ENCODE data around the gene ZFP42.
"Not testable (repeated sequence)": the region's sequence is repeated elsewhere in the genome, so short reads cannot be mapped to it uniquely, and the experiment has no call there.

ZFP42 gene

DNA sequence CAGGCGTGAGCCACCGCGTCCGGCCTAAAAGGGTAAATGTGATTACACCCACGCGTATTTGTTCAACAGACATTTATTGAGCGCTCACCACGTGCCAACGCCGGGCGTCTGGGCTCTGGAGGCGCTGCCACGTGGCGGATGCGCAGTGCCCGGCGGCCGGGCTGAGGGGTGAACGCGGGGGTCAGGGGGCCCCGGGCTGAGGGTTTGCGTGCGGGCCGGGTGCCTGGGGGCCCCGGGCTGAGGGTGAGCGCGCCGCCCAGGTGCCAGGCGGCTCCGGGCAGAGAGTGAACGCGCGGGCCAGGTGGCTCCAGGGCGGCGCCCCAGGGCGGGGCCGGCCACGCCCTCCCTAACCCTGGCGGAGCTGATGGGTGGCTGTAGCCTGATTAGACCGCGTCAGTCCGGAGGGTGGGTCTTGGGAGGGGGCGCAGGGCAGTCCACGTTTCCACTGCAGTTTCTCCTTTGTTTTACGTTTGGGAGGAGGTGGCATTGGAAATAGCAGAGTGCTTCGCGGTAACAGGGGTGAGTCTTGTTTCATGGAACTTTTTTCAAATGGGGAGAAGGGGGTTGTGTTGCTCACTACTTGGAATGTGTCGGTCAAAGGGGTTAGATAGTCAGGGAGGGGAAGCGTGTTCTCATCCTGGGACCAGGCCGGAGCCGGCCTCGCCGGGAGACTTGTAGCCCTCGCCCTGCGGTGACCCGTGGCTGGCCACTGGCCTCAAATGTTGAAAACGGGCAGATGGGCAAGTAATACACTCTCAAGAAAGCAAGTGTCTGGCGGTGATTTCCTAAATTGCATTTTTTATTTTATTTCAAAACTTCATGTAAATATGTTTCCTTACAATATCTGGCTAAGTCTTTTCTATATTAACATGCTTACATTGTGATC is at the start of gene ZFP42:
TSS of gene ZFP42 (plus strand) at position 450 of the 886 bp plus-strand sequence. CDS start 7,037 bp downstream, outside the sequence.
- DNase-seq (ENCODE audit: low read depth in 2 of 2), result no peak

DNA sequence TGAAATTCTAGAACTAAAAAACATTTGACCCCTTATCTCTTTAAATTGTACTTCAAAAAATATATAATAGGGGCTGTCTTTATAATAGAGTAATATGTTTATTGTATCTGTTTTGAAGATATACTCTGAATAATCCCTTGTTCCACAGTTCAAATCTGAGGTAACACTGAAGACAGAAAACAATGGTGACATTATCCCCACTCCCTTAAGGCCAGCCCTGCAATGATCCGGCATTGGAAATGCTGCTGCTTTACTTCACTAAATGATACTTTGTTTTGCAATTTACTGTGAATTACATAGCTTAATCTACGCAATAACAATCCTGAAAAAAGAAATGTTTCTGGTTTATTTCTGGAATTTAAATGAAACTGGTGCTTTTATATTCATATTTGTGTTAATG is 34.4 kb upstream of the ZFP42 start:
- DNase-seq (ENCODE audit: low read depth in 2 of 2), result no peak

DNA sequence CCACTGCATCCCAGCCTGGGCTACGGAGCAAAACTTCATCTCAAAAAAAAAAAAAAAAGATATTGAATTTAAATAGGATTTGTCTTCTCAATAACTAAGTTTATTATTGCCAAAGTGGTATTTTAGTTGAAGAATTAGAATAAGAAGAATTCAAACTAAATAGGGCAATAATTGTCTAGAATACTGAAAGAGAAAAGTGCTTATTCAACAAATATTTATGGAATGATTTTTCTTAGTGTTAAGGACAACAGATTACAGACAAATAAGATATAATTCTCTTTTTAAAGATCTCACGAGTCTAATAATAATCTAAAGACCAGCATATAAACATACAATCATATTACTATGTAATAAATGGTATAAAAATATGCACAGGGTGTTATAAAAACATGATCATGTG is 33.6 kb upstream of the ZFP42 start:
- DNase-seq (ENCODE audit: low read depth in 2 of 2), result no peak

DNA sequence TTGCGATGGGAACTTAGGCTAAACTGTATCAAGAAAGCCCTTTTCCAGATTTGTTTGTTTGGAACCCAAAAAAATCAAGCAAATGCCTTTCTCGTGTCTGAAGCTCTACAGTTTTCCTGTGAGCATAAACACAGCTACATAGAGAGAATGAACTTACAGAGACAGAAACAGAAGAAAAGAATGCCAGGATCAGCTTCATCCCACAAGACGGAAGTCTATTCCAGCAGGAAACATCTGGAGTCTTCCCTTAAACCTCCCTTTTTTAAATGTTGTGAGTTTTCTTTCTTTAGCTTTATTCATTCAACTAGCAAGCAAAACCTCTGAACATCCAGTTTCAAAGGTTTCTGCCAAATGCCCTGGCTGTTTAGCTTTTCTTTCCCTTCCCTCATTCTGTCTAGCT is 32.6 kb upstream of the ZFP42 start:
- DNase-seq (ENCODE audit: low read depth in 2 of 2), result no peak

DNA sequence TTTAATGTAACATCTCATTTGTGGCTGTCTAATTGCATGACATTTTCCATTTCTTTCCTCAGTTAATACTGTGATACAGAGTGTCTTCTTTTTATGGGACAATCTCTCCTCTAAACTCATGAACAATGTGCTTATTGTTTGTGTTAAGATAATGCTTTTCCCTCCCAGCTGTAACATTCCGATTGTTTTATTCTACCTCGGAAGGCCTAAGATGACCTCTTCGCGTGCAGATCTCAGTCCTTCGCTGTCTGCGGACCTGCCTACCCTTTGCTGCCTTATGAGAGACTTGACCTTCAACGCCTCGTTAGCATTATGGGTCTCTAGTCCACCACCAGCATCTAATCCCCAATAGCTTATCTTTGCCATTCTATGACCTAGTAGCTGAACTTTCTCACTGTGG is 29.8 kb upstream of the ZFP42 start:
- DNase-seq (ENCODE audit: low read depth in 2 of 2), result no peak

DNA sequence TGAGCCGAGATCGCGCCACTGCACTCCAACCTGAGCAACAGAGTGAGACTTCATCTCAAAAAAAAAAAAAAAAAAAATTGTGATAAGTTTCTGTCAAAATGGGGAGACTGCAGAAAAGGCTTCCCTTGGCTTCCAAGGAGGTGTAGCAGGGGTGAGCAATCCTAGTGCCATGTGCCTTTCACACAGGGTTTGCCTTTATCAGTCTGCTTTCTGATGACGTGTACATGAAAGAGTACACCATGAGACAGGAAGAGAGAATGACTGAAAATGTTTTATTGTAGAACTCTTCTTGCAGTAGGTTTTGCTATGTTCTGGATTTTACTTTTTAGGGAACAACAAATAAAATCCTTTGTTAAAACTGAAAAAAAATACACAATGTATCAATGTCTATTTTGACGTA is 23.4 kb upstream of the ZFP42 start:
- no peak for DNase-seq (ENCODE audit: low read depth in 2 of 2)

DNA sequence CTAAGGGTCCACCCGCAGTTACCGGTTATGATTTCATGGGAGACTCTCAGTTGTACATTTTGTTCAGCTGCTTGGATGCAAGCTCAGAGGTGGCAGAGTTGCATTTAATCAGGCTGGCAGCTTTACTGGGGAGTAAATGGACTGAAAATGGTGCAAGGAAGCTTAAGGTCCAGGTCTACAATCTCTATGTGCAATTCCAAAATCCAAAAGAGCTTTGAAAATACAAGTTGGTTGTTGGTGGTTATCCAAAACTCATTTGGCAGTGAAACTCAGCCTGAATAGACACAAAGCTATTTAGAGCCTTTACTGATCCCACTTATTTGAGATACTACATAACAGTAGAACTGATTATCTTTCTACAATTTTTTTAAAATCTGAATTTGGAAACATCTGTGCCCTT is 11.8 kb upstream of the ZFP42 start:
- no peak for DNase-seq (ENCODE audit: low read depth in 2 of 2)

DNA sequence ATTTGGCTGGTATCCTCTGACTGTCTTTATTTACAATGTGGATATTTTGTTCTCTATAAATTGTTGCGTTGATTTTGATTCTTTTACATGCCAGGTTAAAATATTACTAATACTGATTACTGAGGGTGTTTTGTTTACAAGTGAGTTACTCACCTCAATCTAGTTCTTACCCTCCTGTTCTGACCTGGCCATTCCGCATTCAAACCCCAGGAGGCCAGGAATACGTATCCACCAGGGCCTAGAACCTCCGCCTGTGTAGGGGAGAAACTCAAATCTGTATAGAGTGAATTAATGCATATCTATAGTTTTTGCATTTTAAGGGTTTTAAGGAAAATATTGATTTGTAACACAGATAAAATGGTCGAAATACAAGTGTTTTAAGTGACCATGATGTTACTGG is 2.6 kb upstream of the ZFP42 start:
- DNase-seq (ENCODE audit: low read depth in 2 of 2), result no peak

DNA sequence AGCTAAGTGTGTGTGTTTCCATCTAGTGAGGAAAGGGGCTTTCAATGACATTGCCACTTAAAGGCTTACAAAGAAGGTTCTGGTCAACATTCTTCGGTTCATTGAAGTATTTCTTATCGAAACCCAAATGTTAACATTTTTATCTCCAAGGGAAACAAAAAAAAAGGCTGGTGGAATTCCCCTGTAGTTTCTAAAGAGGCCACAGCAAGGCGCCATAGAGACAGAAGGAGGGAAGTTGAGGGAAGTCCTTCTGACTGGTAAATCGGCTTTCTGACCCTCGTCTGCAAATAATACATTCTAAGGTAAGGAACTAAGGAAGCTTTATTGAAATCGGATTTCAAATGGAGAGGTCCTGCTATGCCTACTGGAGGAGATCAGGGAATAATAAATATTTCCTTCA is 1.7 kb upstream of the ZFP42 start:
- DNase-seq (ENCODE audit: low read depth in 2 of 2), result no peak

DNA sequence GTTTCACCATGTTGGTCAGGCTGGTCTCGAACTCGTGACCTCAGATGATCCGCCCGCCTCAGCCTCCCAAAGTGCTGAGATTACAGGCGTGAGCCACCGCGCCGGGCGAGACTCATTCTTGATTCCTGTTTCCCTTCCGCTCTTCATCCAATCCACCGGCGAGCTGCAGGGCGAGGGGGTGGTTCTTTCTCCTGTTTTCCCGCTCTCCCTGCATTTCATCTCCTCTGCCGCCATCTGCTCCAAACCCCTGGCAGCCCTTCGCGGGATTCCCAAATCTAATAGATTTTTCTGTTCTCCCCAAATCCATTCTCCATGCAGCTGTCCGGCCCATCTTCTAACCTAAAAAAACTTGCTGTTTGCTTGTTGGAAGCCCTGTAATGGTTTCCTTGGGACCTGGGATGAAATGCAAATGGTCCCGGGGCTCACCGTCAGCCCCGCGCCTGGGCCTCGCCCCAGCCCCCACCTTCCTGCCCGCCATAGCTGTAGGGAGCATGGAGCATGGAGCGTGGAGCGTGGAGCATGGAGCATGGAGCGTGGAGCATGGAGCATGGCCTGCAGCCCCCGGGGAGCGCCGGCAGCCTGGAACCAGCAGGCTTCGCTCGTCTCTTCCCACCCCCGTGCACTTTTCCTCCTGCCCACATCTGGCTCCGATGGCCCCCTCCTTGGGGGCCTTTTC is 1.1 kb downstream of the ZFP42 start:
- DNase-seq (ENCODE audit: low read depth in 2 of 2), result no peak

DNA sequence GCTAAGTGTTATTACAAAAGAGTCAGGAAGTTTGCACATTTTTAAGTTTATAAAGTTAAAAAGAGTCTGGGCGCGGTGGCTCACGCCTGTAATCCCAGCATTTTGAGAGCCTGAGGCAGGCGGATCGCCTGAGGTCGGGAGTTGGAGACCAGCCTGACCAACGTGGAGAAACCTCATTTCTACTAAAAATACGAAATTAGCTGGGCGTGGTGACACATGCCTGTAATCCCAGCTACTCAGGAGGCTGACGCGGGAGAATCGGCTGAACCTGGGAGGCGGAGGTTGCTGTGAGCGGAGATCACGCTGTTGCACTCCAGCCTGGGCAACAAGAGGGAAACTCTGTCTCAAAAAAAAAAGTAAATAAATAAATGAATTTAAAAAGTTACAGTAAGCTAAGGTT is 2.4 kb downstream of the ZFP42 start:
- DNase-seq (ENCODE audit: low read depth in 2 of 2), result not testable (repeated sequence)

DNA sequence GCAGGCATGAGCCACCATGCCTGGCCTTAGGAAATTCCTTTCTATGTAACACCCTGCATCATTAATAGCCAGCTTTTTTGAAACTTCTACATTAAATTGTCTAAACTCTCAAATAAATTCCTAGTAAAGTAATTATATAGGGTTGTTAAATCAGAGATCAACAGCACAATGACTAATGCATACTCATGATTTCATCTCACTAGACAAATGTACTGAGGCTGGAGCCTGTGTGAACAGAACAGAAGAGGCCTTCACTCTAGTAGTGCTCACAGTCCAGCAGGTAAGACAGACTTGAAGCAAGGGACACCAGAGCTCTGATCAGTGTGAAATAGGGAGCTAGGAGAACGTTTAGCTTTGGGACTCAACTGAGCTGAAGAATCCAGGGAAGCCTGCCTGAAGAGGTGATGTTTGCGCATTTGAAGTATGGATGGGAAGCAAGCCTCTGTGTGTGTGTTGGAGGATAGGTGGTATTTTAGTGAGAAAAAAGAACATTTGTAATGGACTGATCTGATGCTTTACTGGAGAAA is 3.9 kb downstream of the ZFP42 start:
- DNase-seq (ENCODE audit: low read depth in 2 of 2), result no peak

DNA sequence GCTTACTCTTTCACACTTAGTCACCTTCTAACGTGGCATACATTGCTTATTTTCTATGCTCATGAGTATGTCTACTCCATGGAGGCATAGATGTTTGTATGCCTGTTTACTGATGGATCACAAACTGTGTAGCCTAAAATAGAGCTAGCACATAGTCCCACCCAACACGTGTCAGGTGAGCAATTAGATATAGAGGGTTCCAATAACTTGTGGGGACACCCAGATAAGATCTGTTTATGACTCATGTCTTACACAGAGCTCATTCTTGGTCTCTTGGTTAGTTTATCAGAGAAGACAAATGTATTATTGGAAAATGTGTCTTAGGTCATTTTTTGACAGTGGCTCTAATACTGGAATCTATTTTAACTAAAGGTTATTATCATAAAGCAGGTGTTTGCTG is 6.8 kb downstream of the ZFP42 start:
- no peak for DNase-seq (ENCODE audit: low read depth in 2 of 2)

DNA sequence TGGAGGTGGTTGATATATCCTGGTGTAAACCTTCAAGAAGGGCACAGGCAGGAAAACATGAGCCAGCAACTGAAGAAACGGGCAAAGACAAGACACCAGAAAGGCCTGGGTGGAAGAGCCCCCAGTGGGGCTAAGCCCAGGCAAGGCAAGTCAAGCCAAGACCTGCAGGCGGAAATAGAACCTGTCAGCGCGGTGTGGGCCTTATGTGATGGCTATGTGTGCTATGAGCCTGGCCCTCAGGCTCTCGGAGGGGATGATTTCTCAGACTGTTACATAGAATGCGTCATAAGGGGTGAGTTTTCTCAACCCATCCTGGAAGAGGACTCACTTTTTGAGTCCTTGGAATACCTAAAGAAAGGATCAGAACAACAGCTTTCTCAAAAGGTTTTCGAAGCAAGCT is 7.2 kb downstream of the ZFP42 start:
- DNase-seq (ENCODE audit: low read depth in 2 of 2), result no peak

DNA sequence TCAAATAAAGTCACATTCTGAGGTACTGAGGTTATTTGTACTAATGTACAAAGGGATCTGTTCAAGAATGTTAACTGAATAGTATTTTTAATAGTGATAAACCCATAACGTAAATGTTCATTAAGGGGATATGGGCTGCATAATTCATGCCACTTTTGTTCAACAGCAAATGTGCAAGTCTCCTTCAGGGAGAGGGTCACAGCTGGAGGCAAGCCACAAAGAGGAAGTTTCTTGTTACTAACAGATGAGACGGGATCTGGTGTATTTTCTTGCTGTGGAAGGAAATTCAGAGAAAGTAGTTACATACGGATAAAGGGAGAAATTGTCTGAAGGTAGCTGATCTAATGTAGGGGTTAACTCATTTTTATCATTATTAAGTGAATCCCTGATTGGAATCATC is 10.0 kb downstream of the ZFP42 start:
- DNase-seq (ENCODE audit: low read depth in 2 of 2), result no peak

DNA sequence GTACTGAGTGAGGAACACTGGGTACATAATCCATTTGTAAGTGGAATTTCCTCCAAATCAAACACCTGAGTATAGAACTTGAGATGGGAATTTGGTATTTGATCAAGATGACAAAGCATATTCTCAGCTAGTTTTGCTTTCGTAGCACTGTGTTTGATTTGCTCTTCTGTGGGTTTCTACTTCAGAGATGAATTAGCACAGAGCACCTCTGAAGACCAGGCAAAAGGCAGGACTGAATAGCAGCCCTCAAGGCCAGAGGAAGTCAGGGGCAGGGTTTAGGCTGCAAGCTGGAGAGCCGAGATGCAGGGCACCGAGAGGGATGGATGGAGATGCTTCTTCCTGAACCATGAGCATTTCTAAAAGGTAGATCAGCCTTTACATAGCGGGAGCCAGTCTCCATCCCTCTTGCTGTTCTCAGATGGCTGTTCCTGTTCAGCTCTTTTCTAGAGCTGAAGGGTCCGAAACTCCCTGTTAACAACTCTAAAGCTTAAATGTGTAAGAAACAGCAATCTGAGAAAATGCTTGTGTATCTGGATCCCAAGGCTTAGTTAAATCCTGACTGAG is 10.8 kb downstream of the ZFP42 start:
- DNase-seq (ENCODE audit: low read depth in 2 of 2), result no peak

DNA sequence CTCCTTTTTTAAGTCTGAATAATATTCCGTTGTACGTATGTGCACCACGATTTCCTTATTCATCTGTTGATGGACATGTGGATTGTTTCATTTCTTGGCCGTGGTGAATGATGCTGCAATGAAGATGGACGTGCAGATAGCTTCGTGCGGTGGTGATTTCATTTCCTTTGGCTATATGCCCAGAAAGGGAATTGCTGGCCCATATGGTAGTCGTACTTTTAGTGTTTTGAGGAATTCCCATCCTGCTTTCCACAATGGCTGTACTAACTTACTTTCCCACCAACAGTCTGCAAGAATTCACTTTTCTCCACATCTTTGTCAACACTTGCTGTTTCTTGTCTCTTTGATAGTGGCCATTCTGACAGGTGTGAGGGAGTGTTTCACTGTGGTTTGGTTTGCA is 12.8 kb downstream of the ZFP42 start:
- DNase-seq (ENCODE audit: low read depth in 2 of 2), result no peak

DNA sequence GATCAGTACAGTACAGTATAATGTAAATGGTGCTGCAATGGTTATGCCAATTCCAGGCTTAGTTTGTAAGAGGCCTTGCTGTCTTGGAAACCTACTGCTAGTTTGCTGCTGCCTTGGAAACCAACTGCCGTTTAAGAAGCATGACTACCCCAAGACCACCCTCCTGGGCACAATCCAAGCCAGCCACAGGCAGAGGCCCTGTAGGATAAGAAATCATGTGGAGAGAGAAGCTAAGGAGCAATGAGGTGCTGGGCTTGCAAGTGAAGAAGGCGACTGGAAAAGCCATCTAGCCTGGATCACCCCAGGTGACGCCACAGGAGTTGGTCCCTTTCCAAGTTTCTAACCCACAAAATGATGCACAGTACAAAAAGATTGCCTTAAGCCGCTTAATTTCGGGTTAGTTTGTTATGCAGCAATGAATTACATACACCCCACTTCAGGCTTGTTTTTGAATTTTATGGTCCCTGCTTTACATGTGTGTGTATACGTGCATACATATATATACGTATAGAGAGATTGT is 16.9 kb downstream of the ZFP42 start:
- no peak for DNase-seq (ENCODE audit: low read depth in 2 of 2)

DNA sequence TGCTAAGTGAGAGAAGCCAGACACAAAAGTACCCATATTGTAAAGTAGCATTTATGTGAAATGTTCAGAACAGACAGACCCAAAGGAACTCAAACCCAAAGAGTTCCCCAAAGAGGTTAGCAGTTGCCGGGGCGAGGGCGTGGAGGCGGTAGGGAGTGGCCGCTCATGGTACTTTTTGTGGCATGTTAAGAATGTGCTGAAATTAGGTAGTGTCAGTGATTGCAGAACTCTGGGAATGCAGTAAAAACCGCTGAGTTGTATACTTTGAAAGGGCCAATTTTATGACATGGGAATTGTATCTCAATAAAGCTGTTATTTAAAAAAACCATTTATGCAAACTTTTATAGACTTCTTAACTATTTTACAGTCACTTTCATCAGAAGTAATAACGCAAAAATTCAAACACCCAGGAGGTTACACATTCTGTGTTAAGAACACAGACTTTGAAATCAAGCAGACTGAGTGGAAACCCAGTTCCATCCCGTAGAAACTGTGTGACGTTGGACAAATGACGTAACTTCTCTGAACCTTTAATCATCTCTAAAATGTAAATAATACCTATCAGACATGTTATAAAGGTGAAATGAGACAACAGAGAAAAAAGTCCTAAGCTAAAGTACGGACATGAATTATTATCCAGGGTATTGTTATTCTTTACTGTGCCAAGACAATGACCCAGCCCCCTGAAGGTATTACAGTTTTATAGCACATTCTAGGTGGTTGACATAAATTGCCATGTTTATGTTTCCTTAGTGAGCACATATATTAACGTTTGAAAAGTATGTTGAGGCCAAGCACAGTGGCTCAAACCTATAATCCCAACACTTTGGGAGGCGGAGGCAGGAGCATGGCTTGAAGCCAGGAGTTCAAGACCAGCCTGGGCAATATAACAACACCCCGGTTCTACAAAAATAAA is 19.7 kb downstream of the ZFP42 start:
- no peak for DNase-seq (ENCODE audit: low read depth in 2 of 2)

DNA sequence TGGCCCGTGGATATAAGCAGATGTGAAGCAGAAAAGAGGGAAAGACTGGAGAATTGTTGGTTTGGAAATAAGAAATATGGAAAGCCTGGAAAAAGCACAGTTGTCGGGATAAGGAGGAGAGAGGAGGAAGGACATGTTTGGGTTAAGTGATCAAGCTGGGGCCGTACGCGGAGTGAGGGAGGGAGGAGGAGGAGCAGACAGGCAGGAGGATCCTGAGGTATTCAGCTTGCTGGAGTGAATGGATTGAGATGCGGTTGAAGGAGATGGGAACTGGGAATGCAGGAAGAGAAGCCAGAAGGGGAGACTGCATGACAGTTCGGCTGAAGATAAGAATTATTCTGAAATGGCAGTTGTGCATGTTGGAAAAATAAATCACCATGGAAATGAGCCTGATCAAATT is 21.2 kb downstream of the ZFP42 start:
- DNase-seq (ENCODE audit: low read depth in 2 of 2), result no peak

DNA sequence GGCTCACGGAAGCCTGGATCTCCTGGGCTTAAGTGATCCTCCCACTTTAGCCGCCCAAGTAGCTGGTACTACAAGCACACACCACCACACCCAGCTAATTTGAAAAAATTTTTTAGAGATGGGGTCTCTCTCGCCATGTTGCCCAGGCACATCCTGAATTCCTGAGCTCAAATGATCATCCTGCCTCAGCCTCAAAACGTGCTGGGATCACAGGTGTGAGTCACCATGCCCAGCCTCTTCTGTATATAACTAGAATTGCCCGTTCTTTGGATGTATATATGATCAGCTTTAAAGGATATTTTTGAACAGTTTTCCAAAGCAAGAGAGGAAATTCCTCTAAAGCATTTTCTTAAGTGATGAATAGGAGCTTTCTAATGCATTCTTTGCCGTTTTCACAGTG is 22.7 kb downstream of the ZFP42 start:
- no peak for DNase-seq (ENCODE audit: low read depth in 2 of 2)
